Esophagus muscularis mucosa (tissue), 3 donors: ENCODE data around the gene MLLT3.

Source experiments
- POLR2AphosphoS5 ChIP-seq, 2 donors: sonication (generic); formaldehyde crosslinking; IDR thresholded peaks; one replicate each; pipeline ENCODE4 v1.6.1; 2017; ENCODE audit warnings: antibody characterized with exemption in 2 of 2
- TF ChIP-seq, protein P1 (sequence below), 3 experiments: fragments of 200-600 bp in 2 of 3; fragments of 450-650 bp in 1 of 3; sonication (generic) in 2 of 3; IDR thresholded peaks; one replicate each; pipeline ENCODE4 v1.5.1; 2017 to 2019; ENCODE audit warnings: antibody characterized with exemption in 3 of 3, mild to moderate bottlenecking in 2 of 3, moderate library complexity in 1 of 3

DNA sequence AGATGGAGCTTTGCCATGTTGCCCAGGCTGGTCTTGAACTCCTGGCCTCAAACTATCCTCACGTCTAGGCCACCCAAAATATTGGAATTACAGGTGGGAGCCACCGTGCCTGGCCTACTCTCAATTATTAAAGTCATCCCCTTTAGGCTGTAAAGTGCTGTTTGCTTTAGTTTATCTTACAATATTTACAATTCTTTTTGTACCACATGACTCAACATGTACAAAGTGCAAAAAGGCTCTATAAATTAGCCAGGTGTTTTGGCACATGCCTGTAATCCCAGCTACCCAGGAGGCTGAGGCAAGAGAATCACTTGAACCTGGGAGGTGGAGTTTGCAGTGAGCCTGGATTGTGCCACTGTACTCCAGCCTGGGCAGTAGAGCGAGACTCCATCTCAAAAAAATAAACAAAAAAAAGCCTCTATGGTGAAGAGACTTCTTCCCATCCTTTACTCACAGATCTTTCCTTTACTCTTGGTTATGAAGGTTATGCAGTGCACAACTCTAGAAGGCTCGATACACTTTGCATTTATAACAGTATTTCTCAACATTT lies 28.5 kb upstream of the MLLT3 start:
- TF ChIP-seq POLR2AphosphoS5 (IDR thresholded peaks at IDR 0.05), result no peak
- TF ChIP-seq, protein P1, sequence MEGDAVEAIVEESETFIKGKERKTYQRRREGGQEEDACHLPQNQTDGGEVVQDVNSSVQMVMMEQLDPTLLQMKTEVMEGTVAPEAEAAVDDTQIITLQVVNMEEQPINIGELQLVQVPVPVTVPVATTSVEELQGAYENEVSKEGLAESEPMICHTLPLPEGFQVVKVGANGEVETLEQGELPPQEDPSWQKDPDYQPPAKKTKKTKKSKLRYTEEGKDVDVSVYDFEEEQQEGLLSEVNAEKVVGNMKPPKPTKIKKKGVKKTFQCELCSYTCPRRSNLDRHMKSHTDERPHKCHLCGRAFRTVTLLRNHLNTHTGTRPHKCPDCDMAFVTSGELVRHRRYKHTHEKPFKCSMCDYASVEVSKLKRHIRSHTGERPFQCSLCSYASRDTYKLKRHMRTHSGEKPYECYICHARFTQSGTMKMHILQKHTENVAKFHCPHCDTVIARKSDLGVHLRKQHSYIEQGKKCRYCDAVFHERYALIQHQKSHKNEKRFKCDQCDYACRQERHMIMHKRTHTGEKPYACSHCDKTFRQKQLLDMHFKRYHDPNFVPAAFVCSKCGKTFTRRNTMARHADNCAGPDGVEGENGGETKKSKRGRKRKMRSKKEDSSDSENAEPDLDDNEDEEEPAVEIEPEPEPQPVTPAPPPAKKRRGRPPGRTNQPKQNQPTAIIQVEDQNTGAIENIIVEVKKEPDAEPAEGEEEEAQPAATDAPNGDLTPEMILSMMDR (IDR thresholded peaks at IDR 0.05), result no peak
